Measurements from ENCODE around the gene IGSF9.

IGSF9 gene

DNA sequence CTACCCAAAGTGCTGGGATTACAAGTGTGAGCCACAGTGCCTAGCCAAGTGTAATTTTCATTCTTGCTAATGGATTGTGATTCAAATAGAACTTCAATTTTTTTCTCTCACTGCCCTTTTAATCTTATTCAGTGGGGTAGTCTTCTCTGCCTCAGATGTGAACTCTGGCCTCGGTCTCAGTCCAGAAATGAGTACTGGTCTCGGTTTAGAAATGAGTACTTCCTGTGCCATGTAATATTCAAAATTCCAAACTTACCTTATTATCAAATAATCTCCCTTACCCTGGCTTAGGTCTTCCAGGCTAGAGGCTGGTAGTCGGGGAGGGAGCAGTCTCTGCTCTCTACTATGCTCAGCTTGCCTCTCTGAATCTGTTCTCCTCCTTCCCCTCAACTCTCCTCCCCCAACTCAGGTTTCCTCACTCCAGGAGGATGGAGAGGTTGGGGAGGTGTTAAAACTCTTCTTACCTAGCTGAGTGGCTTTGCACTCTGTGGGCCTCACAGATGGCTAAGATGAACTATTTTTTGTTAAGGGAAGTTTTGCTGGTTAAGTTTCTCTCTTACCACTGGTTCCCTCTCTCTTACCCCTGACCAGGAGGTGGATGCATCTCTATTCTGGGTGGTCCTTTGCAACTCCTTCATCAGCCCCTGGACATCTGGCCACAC lies 13.4 kb upstream of the IGSF9 start:
- H3K36me3 Mint-ChIP-seq (ENCODE audit: low read depth) = no peaks in the 10 kb centered on the region

DNA sequence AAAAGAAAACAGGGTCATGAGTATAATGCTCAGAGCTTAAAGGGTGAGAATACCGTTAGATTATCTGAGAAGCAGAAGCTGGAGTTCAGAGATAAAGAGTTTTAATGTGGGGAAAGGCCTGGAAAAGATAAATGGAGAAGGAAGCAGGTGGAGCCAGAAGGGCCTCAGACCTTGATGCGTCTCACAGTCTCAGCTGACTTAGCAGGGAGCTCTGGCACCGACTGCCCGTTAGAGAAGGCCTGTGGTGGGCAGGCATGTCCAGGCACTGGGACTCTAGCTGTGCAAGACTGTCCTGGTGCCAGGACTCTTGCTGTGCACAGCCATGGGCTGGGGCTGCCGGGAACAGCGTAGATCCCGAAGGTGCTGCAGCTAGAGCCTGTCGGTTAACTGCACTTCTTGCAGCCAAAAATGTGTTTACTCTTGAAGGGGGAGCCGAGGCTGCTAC lies 12.4 kb upstream of the IGSF9 start:
- Mint-ChIP-seq H3K27ac (no peak overlapping the region), H3K4me3 (no peak overlapping the region), H3K4me1 (ENCODE audit: low read depth) (no peaks in the 10 kb centered on the region), H3K9me3 (no peaks in the 10 kb centered on the region), H3K36me3 (ENCODE audit: low read depth) (no peaks in the 10 kb centered on the region), H3K27me3 (peaks cover 21% of the 10 kb centered on the region)

More for the DNA sequence above, 13.4 kb upstream of the IGSF9 start:
- no peak overlapping the region for H3K4me3 Mint-ChIP-seq
- H3K27ac Mint-ChIP-seq = peak overlapping the region; percentile 51
- no peaks in the 10 kb centered on the region for H3K9me3 Mint-ChIP-seq
- H3K27me3 Mint-ChIP-seq = peaks cover 21% of the 10 kb centered on the region
- no peaks in the 10 kb centered on the region for H3K4me1 Mint-ChIP-seq (ENCODE audit: low read depth)

DNA sequence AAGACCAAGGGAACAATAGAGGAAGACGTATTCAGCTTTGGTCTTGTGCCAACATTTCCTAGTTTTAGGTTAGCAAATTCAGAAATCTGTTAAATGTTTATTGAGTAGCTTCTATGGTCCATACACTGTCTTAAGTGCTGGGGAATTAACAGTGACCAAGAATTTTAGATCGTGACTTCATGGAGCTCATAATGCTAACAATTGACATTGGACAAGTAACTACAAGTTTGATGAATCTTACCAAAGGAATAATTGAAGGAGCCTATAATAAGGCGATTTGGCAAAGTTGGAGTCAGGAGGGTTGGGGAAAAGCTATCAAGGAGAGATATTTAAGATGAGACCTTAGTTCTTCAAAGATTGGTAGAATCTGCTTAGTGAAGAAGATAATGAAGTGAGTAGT lies 10.0 kb upstream of the IGSF9 start:
- Mint-ChIP-seq H3K27me3 (peaks cover 25% of the 10 kb centered on the region), H3K4me3 (no peak overlapping the region), H3K9me3 (no peaks in the 10 kb centered on the region), H3K36me3 (ENCODE audit: low read depth) (no peaks in the 10 kb centered on the region), H3K4me1 (ENCODE audit: low read depth) (no peaks in the 10 kb centered on the region), H3K27ac (no peak overlapping the region)

DNA sequence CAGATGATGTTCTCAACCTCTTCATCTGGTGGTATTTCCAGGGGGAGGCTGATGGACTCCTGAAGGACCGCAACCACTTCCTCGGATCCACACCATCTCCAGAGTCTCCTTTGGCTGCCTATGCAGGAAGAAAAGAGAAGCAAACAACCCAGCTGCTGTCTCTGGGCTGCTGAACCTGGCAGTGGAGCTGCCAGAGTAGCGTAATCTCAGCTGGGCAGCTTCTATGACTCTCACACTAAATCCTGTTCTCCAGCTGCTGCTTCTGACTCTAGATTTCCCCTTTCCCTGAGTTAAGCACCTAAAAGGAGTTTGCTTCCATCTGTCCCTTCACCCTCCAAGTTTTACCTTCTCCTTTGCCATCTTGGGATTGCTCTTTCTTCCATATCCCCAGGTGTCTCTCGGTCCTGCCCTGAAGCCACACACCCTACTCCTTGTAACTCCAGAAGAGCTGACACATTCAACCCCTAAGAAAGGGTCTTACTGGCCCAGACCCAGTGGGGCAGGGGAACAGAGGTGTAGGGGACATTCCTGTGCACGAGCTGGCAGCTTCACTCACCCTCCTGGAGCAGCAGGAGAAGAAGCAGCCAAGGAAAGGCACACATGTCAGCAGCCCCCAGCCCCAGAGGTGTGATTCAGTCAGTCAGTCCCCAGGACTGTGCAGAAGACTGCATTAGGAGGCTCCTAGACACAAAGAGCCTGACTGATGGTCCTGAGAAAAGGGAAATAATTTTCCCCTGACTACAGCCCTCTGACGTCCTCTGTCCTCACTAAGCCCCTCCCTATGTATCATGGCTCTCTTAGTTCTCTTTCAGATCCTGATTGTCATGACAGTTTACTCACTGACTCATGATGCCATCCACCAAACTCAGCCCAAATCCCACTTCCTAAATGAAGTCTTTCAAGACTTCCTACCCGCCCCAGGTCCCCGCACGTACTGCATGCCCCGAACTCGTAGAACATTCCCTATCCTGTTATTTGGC lies 8.4 kb upstream of the IGSF9 start, which contains the start of gene SLAMF9:
Gene SLAMF9, minus strand, starts transcription at position 702 of the 980 bp plus-strand sequence. Its CDS starts 100 bp downstream, at position 602.
- Mint-ChIP-seq H3K27me3 (peaks cover 16% of the 10 kb centered on the region), H3K36me3 (ENCODE audit: low read depth) (no peaks in the 10 kb centered on the region), H3K4me3 (no peak within 1 kb of the TSS), H3K27ac (no peak within 1 kb of the TSS), H3K9me3 (no peaks in the 10 kb centered on the region), H3K4me1 (ENCODE audit: low read depth) (no peaks in the 10 kb centered on the region)

DNA sequence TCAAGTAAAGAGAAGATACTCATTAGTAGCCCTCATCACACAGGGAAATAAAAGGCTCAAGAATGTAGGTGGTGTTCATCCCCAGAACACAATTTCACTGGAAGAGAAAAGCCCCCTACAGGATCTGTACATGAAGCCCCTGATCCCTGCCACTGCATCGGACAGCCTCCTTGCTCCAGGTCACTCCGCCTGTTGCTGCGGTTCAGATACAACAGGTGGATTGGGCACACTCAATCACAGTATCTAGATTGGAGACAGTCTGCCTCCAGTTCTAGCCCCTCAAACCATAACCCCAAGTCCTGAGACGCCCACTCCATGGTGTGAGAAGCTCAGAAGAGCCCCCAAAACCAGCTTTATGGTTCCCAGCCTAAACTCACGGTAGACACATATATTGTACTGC lies 7.5 kb upstream of the IGSF9 start:
- Mint-ChIP-seq H3K9me3 (no peaks in the 10 kb centered on the region), H3K4me3 (no peak overlapping the region), H3K27ac (no peak overlapping the region), H3K36me3 (ENCODE audit: low read depth) (no peaks in the 10 kb centered on the region), H3K27me3 (peaks cover 13% of the 10 kb centered on the region), H3K4me1 (ENCODE audit: low read depth) (no peaks in the 10 kb centered on the region)

DNA sequence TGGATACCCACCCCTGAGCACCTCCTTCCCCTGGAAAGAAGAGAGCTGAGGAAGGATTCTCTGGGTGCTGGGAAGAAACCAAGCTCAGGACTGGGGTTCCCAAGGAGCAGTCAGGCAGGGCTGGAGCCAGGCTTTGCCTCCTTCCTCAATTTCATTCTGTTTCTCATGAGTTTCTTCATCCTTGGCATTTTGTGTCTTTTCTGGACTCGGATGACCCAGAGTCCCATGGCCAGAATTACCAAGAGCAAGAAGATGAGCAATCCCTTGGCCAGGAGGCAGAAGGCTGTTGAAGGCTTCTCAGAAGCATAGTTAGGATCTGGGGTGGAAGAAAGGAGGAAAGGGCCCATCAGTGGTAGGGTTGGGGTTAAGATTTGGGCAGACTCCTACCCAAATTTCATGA lies 6.1 kb upstream of the IGSF9 start:
- peaks cover 13% of the 10 kb centered on the region for H3K27me3 Mint-ChIP-seq
- H3K4me1 Mint-ChIP-seq (ENCODE audit: low read depth) = no peaks in the 10 kb centered on the region
- no peaks in the 10 kb centered on the region for H3K36me3 Mint-ChIP-seq (ENCODE audit: low read depth)
- no peaks in the 10 kb centered on the region for H3K9me3 Mint-ChIP-seq
- H3K4me3 Mint-ChIP-seq = no peak overlapping the region
- H3K27ac Mint-ChIP-seq = no peak overlapping the region

DNA sequence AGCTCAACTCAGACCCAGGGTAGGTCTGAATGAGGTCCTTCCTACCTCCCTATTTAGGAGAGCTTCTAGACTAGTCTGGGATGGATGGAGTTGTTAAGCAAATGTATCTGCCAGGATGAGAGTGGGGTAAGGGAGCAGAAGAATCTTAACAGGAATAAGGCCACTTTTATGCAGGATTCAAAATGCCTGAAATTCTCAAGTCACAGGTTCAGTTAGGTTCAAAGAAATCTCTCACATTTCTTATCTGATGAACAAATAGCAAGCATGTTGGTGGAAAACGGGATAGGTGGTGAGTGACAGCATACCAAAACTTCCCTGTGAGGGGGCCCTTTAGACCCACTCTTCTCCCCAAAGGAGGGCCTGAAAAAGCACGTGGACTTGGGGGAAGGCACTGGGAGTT lies 5.6 kb upstream of the IGSF9 start:
- Mint-ChIP-seq H3K36me3 (ENCODE audit: low read depth) (no peaks in the 10 kb centered on the region), H3K4me1 (ENCODE audit: low read depth) (no peaks in the 10 kb centered on the region), H3K9me3 (no peaks in the 10 kb centered on the region), H3K4me3 (no peak overlapping the region), H3K27ac (no peak overlapping the region), H3K27me3 (peaks cover 15% of the 10 kb centered on the region)

DNA sequence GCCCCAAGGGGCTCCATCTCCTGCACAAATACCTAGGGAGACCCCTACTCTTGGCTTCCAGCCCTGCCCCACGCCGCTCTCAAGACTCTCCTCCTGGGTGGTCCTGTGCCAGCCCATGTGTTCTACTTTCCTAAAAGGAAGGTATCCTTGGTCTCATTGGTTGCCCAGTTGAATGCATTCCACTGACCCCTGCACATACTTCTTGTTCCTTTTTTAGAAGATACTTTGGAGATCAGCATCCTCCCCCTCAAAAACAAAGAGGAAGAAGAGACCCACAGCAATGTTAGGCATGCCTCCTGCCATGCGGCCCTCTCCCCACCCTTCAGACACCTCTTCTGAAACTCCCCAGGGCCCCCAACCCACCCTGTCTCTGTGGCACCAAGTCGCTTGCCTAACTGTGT lies 4.6 kb upstream of the IGSF9 start:
- peaks cover 22% of the 10 kb centered on the region for H3K27me3 Mint-ChIP-seq

DNA sequence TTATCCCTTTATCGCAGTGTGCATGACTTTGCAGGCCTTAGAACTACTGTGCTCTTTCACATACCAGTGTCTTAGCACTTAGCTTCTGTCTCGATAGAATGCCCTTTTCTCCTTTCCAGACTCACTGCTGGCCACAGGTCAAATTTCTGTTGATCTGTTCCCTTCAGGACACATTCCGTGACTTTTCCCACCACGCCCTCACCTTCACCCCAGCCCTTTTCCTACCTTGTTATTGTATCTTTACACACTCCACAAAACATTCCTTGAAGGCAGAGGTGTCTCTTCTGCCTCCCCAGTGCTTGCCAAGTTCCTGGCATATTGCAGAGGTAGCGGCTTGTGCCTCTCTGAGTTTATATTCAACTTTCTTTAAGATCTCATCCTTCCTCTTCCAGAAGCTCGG lies 3.7 kb upstream of the IGSF9 start:
- Mint-ChIP-seq H3K4me1 (ENCODE audit: low read depth) (peaks cover 5% of the 10 kb centered on the region), H3K27me3 (peaks cover 26% of the 10 kb centered on the region), H3K9me3 (no peaks in the 10 kb centered on the region), H3K36me3 (ENCODE audit: low read depth) (no peaks in the 10 kb centered on the region), H3K27ac (no peak overlapping the region), H3K4me3 (no peak overlapping the region)

More for the DNA sequence above, 4.6 kb upstream of the IGSF9 start:
- Mint-ChIP-seq H3K4me1 (ENCODE audit: low read depth) (peaks cover 5% of the 10 kb centered on the region), H3K4me3 (no peak overlapping the region), H3K27ac (no peak overlapping the region), H3K36me3 (ENCODE audit: low read depth) (no peaks in the 10 kb centered on the region), H3K9me3 (no peaks in the 10 kb centered on the region)

DNA sequence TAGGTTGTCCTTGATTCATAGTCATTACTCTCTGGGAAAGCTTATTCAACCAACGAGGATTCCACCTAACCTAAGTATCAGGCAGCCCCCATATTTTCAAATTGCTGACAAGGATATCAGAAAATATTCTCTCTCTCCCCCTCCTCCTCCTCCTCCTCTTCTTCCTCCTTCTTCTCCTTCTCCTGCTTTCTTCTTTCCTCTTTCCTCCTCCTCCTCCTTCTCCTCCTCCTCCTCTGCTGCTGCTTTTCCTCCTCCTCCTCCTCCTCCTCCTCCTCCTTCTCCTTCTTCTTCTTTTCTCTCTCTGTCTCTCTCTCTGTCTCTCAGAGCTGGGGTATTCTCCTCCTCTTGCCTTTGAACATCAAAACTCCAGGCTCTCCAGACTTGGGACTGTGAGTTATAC lies 2.5 kb upstream of the IGSF9 start:
- Mint-ChIP-seq H3K36me3 (ENCODE audit: low read depth) (no peaks in the 10 kb centered on the region), H3K4me3 (no peak overlapping the region), H3K9me3 (no peaks in the 10 kb centered on the region), H3K4me1 (ENCODE audit: low read depth) (peaks cover 5% of the 10 kb centered on the region), H3K27me3 (peaks cover 25% of the 10 kb centered on the region), H3K27ac (no peak overlapping the region)

DNA sequence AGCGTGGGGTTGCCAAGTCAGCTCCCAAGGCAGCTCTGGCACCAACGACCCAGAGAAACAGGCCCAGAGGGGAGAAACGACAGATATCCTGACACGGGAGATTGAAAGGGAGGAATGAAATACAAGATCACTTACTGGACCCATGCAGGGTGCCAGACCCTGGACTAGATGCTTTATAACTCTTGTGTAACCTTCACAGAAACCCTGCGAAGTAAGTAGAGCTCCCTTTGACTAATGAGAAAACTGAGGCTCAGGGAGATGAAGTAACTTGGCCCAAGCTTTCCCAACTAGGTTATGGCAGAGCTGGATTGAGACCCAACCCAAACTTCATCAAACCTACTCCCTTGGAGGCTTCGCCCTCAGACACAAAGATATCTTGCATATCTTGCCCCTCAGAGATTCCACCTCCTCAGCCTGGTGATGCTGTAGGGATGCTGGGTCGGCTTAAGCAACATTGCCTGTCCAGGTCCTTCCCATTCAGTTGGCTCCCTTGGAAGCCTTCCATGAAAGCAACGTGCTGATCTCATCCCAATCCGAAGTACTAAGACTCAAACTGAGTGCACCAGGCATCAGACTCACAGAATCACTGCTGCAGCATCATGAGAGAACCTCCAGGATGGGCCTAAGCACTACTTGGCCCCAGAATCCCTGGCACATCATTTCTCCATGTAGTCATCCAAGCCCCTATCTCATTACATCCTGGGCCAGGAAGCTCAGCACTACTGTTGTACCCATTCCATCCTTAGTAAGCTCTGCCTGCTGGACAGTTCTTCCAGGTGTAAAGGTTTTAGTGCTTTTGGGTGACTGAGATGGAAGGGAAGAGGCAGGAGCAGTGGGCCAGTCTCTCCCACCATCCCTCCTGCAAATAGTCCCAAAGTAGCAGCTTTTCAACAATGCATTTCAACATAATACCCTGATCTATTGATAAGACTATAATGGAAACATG lies 1.1 kb upstream of the IGSF9 start:
- H3K4me3 Mint-ChIP-seq = peak overlapping the region; percentile 22
- peaks cover 5% of the 10 kb centered on the region for H3K4me1 Mint-ChIP-seq (ENCODE audit: low read depth)
- H3K27ac Mint-ChIP-seq = no peak overlapping the region
- H3K36me3 Mint-ChIP-seq (ENCODE audit: low read depth) = no peaks in the 10 kb centered on the region
- peaks cover 23% of the 10 kb centered on the region for H3K27me3 Mint-ChIP-seq
- no peaks in the 10 kb centered on the region for H3K9me3 Mint-ChIP-seq

DNA sequence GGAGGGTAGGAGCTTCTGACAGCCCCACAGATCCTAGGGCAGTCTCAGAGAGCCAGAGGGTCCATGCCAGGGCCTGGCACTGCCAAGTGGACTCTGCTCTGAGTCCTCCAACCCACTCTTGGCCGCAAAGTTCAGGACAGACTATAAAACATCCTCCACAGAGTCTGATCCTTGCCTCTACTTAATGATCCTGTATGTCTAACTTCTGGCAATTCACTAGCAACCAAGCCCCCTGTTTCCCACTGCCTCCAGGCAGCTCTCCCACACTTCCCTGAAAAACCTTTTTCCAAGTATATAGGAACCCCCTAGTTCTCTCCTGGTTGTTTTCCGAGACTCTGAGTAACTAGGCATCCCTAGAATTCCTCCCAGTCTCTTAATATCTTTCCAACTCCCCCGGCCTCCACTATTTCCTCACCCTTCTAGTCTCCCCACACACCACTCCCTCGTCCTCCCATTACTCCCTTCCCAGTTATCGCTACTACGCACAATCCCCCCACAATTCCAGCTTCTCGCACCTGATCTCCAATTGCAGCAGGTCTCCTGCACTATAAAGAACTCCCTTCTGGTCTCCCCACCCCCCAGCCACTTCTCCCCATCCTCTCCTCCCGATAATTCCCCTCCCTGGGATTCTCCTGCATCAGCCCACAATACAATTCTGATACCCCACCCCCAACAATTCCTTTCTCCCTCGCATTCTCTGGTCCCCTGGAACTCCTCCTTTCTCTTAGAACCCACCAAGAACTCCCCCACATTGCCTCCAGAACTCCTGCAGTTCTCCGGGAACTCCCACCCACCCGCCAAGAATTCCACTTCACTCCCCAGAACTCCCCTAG lies 574 bp downstream of the IGSF9 start:
- H3K9me3 Mint-ChIP-seq = no peaks in the 10 kb centered on the region
- H3K27me3 Mint-ChIP-seq = peaks cover 22% of the 10 kb centered on the region
- H3K36me3 Mint-ChIP-seq (ENCODE audit: low read depth) = no peaks in the 10 kb centered on the region
- H3K4me3 Mint-ChIP-seq = peak overlapping the region; percentile 59
- H3K27ac Mint-ChIP-seq = peak overlapping the region; percentile 77
- H3K4me1 Mint-ChIP-seq (ENCODE audit: low read depth) = peaks cover 5% of the 10 kb centered on the region

DNA sequence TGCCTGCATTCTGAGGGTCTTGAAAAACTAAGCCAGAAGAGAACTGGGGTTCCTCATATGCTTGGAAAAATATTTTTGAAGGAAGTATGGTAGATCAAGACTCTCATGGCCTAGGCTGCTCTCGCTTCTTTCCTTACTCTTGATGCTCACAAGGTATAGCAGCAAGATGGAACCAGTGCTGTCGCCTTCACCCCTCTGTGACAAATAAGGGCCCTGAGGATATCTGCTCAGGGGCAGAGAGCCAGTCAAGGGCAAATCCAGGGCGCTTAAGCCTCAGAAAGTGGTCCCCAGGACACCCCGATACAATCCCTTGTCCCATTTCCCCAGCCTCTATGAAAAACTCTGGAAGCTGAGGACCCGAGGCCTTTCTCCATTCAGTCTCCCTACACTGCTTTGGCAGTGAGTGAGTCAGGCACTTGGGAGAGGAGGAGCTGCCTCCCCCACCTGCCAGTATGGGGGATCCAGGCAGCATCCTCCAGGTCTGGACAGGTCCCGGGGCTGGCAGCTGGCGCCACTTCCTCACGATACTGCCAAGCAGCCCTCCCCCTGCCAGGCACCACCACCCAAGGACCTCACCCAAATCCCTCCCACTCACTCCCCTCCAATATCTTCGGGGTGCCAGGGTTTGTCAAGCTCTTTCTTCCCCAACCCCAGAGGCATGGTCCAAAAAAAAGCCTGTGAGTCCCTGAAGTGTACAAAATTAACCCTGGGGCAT lies 1.3 kb downstream of the IGSF9 start:
- no peaks in the 10 kb centered on the region for H3K9me3 Mint-ChIP-seq
- no peak overlapping the region for H3K4me3 Mint-ChIP-seq
- H3K36me3 Mint-ChIP-seq (ENCODE audit: low read depth) = no peaks in the 10 kb centered on the region
- peaks cover 22% of the 10 kb centered on the region for H3K27me3 Mint-ChIP-seq
- H3K4me1 Mint-ChIP-seq (ENCODE audit: low read depth) = peaks cover 5% of the 10 kb centered on the region
- no peak overlapping the region for H3K27ac Mint-ChIP-seq
